ENCODE data around the gene GPR142. TPM values are rescaled to one million over a fixed set of nuclear protein-coding genes. Genes with fewer than 3 reads are reported as not detected.

The GPR142 gene
- total and polyA plus RNA-seq, 11 donors, result not detected

- H3K27ac ChIP-seq, result no peak overlapping the region
- intact Hi-C loops (cut with DNase I), result no loop called here
- no peaks in the 10 kb centered on the region for H3K27me3 ChIP-seq
- H3K9me3 ChIP-seq, result no peaks in the 10 kb centered on the region
- DNase-seq, result no peak
- 70 to 82% (median 77%) methylated on average over 3 of the region's 3 CpGs for WGBS, 4 donors
- H3K36me3 ChIP-seq, result no peaks in the 10 kb centered on the region
- no peak overlapping the region for H3K4me3 ChIP-seq
- H3K4me1 ChIP-seq, result no peaks in the 10 kb centered on the region
- no peak for ATAC-seq
- TF ChIP-seq, protein P1, sequence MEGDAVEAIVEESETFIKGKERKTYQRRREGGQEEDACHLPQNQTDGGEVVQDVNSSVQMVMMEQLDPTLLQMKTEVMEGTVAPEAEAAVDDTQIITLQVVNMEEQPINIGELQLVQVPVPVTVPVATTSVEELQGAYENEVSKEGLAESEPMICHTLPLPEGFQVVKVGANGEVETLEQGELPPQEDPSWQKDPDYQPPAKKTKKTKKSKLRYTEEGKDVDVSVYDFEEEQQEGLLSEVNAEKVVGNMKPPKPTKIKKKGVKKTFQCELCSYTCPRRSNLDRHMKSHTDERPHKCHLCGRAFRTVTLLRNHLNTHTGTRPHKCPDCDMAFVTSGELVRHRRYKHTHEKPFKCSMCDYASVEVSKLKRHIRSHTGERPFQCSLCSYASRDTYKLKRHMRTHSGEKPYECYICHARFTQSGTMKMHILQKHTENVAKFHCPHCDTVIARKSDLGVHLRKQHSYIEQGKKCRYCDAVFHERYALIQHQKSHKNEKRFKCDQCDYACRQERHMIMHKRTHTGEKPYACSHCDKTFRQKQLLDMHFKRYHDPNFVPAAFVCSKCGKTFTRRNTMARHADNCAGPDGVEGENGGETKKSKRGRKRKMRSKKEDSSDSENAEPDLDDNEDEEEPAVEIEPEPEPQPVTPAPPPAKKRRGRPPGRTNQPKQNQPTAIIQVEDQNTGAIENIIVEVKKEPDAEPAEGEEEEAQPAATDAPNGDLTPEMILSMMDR (IDR thresholded peaks at IDR 0.05), result no peak
- no peak for TF ChIP-seq POLR2A (IDR thresholded peaks at IDR 0.05)
These were observed 47.2 kb downstream of the GPR142 start for GRCh38 chr17:74414510-74414909.

GRCh38 chr17:74415608-74416396 is 48.5 kb downstream of the GPR142 start:
- H3K4me3 ChIP-seq, result no peak overlapping the region
- H3K36me3 ChIP-seq, result no peaks in the 10 kb centered on the region
- no peaks in the 10 kb centered on the region for H3K27me3 ChIP-seq
- H3K4me1 ChIP-seq, result no peaks in the 10 kb centered on the region
- no peaks in the 10 kb centered on the region for H3K9me3 ChIP-seq
- ATAC-seq (no peak), DNase-seq (peak in 1 of 5 donors; percentile 36)
- no peak overlapping the region for H3K27ac ChIP-seq
- intact Hi-C loops (cut with DNase I), result no loop called here
- WGBS, 4 donors, result 94 to 96% (median 95%) methylated on average over 13 of the region's 13 CpGs
- TF ChIP-seq, protein P1 (IDR thresholded peaks at IDR 0.05), result no peak
- TF ChIP-seq POLR2A (IDR thresholded peaks at IDR 0.05), result no peak

- Histone ChIP-seq H3K27me3 (no peaks in the 10 kb centered on the region), H3K27ac (no peak overlapping the region), H3K4me1 (no peaks in the 10 kb centered on the region), H3K4me3 (no peak overlapping the region), H3K9me3 (no peaks in the 10 kb centered on the region), H3K36me3 (no peaks in the 10 kb centered on the region)
- ATAC-seq (no peak), DNase-seq (no peak)
- intact Hi-C loops (cut with DNase I), result no loop called here
- no peak for TF ChIP-seq POLR2A (IDR thresholded peaks at IDR 0.05)
- TF ChIP-seq, protein P1 (IDR thresholded peaks at IDR 0.05), result no peak
- 78 to 88% (median 83%) methylated on average over 12 of the region's 12 CpGs for WGBS, 4 donors
These were observed 50.1 kb downstream of the GPR142 start for GRCh38 chr17:74417178-74418045.

- intact Hi-C loops (cut with DNase I), result loop anchor here in 1 of 10 donors (5.0 kb wide), 1 partner anchor 33 kb away; no protein-coding TSS in a partner anchor
- peaks cover 0 to 7% (median 0%) of the 10 kb centered on the region in 12 donors for H3K4me1 ChIP-seq
- TF ChIP-seq, protein P1 (IDR thresholded peaks at IDR 0.05), result no peak
- TF ChIP-seq POLR2A (IDR thresholded peaks at IDR 0.05), result no peak
- H3K9me3 ChIP-seq, result no peaks in the 10 kb centered on the region
- no peak overlapping the region for H3K27ac ChIP-seq
- WGBS, 4 donors, result 76 to 82% (median 80%) methylated on average over 10 of the region's 10 CpGs
- ATAC-seq (no peak), DNase-seq (no peak)
- no peaks in the 10 kb centered on the region for H3K27me3 ChIP-seq
- no peaks in the 10 kb centered on the region for H3K36me3 ChIP-seq
- no peak overlapping the region for H3K4me3 ChIP-seq
These were observed 52.7 kb downstream of the GPR142 start for GRCh38 chr17:74419928-74420411.

All from heart left ventricle (tissue), 16 donors.